GM23338 (cell line): ENCODE results near the gene PITX1. TPM values are rescaled to one million over a fixed set of nuclear protein-coding genes. Genes with fewer than 3 reads are reported as not detected.
"Not testable (repeated sequence)": the region's sequence is repeated elsewhere in the genome, so short reads cannot be mapped to it uniquely, and the experiment has no call there.

Experiments
- ATAC-seq: fragments of 200-7000 bp; cut with Tn5 transposase; 3 replicates; pipeline ENCODE4 v1.9.1; 2020
- DNase-seq: peaks from one replicate; pipeline ENCODE4 v3.0.0-alpha.2; 2015; ENCODE audit warnings: low spot score
- H2AFZ ChIP-seq: fragments of 200-600 bp; sonication (generic); 2 replicates; pipeline ENCODE4 v1.8.0; 2016; ENCODE audit warnings: antibody characterized with exemption, mild to moderate bottlenecking, moderate library complexity
- H3F3A ChIP-seq: fragments of 200-600 bp; sonication (generic); replicated peaks from 2 replicates; pipeline ENCODE4 v1.8.0; 2017; ENCODE audit warnings: antibody characterized with exemption, mixed run types, low read depth
- H3K27ac ChIP-seq: fragments of 200-600 bp; sonication (generic); 2 replicates; pipeline ENCODE4 v1.6.1; 2016; ENCODE audit warnings: low read depth
- H3K27me3 ChIP-seq: fragments of 200-600 bp; sonication (generic); 2 replicates; pipeline ENCODE4 v1.8.0; 2016; ENCODE audit warnings: mild to moderate bottlenecking, mixed run types, moderate library complexity; ENCODE audit not compliant: insufficient read depth
- H3K36me3 ChIP-seq: fragments of 200-600 bp; sonication (generic); 2 replicates; pipeline ENCODE4 v1.8.0; 2016; ENCODE audit warnings: mild to moderate bottlenecking; ENCODE audit not compliant: insufficient read depth
- H3K4me1 ChIP-seq: fragments of 200-600 bp; sonication (generic); 2 replicates; pipeline ENCODE4 v1.8.0; 2016; ENCODE audit warnings: mild to moderate bottlenecking, moderate library complexity; ENCODE audit not compliant: insufficient read depth
- H3K4me2 ChIP-seq: fragments of 200-600 bp; sonication (generic); 2 replicates; pipeline ENCODE4 v1.7.1; 2017; ENCODE audit warnings: mixed run types
- H3K4me3 ChIP-seq: fragments of 200-600 bp; sonication (generic); 2 replicates; pipeline ENCODE4 v1.6.1; 2016; ENCODE audit warnings: mixed run types
- H3K79me2 ChIP-seq: fragments of 200-600 bp; sonication (generic); replicated peaks from 2 replicates; pipeline ENCODE4 v1.8.0; 2017; ENCODE audit warnings: mild to moderate bottlenecking; ENCODE audit not compliant: insufficient read depth
- H3K9me2 ChIP-seq: fragments of 200-600 bp; sonication (generic); 2 replicates; pipeline ENCODE4 v1.8.0; 2017; ENCODE audit not compliant: insufficient read depth
- H4K20me1 ChIP-seq: fragments of 200-600 bp; sonication (generic); replicated peaks from 2 replicates; pipeline ENCODE4 v1.8.0; 2017; ENCODE audit warnings: mild to moderate bottlenecking; ENCODE audit not compliant: insufficient read depth
- H3K27ac Mint-ChIP-seq: 2 replicates; pipeline ENCODE4 v1.8.0; 2020; ENCODE audit warnings: inconsistent platforms, mild to moderate bottlenecking, moderate library complexity, mixed read lengths
- H3K27me3 Mint-ChIP-seq: 3 replicates; pipeline ENCODE4 v1.8.0; 2022; ENCODE audit warnings: low read depth, mild to moderate bottlenecking, moderate library complexity, mixed read lengths, inconsistent platforms; ENCODE audit not compliant: insufficient read depth, poor library complexity
- H3K36me3 Mint-ChIP-seq: 3 replicates; pipeline ENCODE4 v1.8.0; 2021; ENCODE audit warnings: low read depth, mild to moderate bottlenecking, inconsistent platforms, moderate library complexity, mixed read lengths
- H3K4me1 Mint-ChIP-seq: 3 replicates; pipeline ENCODE4 v1.8.0; 2020; ENCODE audit warnings: mild to moderate bottlenecking, inconsistent platforms, mixed read lengths
- H3K4me3 Mint-ChIP-seq: 3 replicates; pipeline ENCODE4 v1.8.0; 2021; ENCODE audit warnings: moderate library complexity, mild to moderate bottlenecking, inconsistent platforms, mixed read lengths
- H3K9me3 Mint-ChIP-seq: 3 replicates; pipeline ENCODE4 v1.8.0; 2020; ENCODE audit warnings: moderate library complexity, mild to moderate bottlenecking, inconsistent platforms, mixed read lengths
- CREB1 ChIP-seq: fragments of 250-450 bp; sonication (Bioruptor Pico); IDR thresholded peaks from 2 replicates; pipeline ENCODE4 v1.5.0; 2020; ENCODE audit warnings: low read depth, mild to moderate bottlenecking, moderate library complexity
- CTCF ChIP-seq, 2 experiments: fragments of 200-600 bp in 1 of 2; sonication (generic) in 1 of 2; conservative IDR thresholded peaks; 2 replicates each; pipeline versions ENCODE4 v1.5.1 to v1.6.1; 2016 to 2017; ENCODE audit warnings: antibody characterized with exemption in 2 of 2, low read depth in 2 of 2, mild to moderate bottlenecking in 2 of 2, moderate library complexity in 1 of 2
- EZH2 ChIP-seq: fragments of 200-600 bp; sonication (generic); IDR thresholded peaks from one replicate; pipeline ENCODE4 v1.8.0; 2017; ENCODE audit warnings: antibody characterized with exemption, mild to moderate bottlenecking, low read depth; ENCODE audit not compliant: unreplicated experiment
- JUNB ChIP-seq: IDR thresholded peaks from one replicate; pipeline ENCODE4 v1.6.1; 2016; ENCODE audit warnings: antibody characterized with exemption; ENCODE audit not compliant: unreplicated experiment
- NANOG ChIP-seq: IDR thresholded peaks from 2 replicates; pipeline ENCODE4 v1.6.1; 2016; ENCODE audit warnings: antibody characterized with exemption, borderline replicate concordance
- POLR2AphosphoS5 ChIP-seq: IDR thresholded peaks from 2 replicates; pipeline ENCODE4 v1.6.1; 2016; ENCODE audit warnings: antibody characterized with exemption, low read depth
- REST ChIP-seq: IDR thresholded peaks from one replicate; pipeline ENCODE4 v1.6.1; 2018; ENCODE audit warnings: antibody characterized with exemption; ENCODE audit not compliant: unreplicated experiment
- STAT1 ChIP-seq: IDR thresholded peaks from one replicate; pipeline ENCODE4 v1.6.1; 2016; ENCODE audit warnings: antibody characterized with exemption; ENCODE audit not compliant: unreplicated experiment
- ZNF114 ChIP-seq: fragments of 250-450 bp; sonication (Bioruptor Pico); IDR thresholded peaks from 2 replicates; pipeline ENCODE4 v1.5.0; 2020; ENCODE audit warnings: mild to moderate bottlenecking, moderate library complexity
- ZNF331 ChIP-seq: fragments of 250-450 bp; sonication (Bioruptor Pico); IDR thresholded peaks from 2 replicates; pipeline ENCODE4 v1.5.0; 2020; ENCODE audit warnings: low read depth, mild to moderate bottlenecking, moderate library complexity
- polyA plus RNA-seq: library from polyadenylated mRNA; unstranded; fragments of >200 nt; fragmentation: Nextera tagmentation; extraction: Ambion mirVana; gene quantifications from 2 replicates; pipeline ENCODE4 v1.2.1, GENCODE V29; 2016
- total RNA-seq: library from RNA; depleted of rRNA; stranded (reverse); fragments of >200 nt; shearing (Covaris generic); gene quantifications from 2 replicates; pipeline ENCODE4 v1.2.3, GENCODE V29; 2014

The PITX1 gene
- total and polyA plus RNA-seq, 2 experiments from 2014 or later = not detected

GRCh38 chr5:134998068-134998467 is 36.0 kb downstream of the PITX1 start:
- not testable (repeated sequence) for H3K9me2 ChIP-seq, H2AFZ ChIP-seq, H3K27me3 Mint-ChIP-seq, H3K79me2 ChIP-seq, H3K27me3 ChIP-seq, H3K27ac Mint-ChIP-seq, H3K4me2 ChIP-seq, H3K4me1 ChIP-seq, H3F3A ChIP-seq, H3K4me1 Mint-ChIP-seq, ATAC-seq, H3K4me3 ChIP-seq, DNase-seq, H3K36me3 Mint-ChIP-seq, H4K20me1 ChIP-seq, H3K4me3 Mint-ChIP-seq, H3K36me3 ChIP-seq, H3K9me3 Mint-ChIP-seq, H3K27ac ChIP-seq

GRCh38 chr5:134997015-134997414 is 37.0 kb downstream of the PITX1 start:
- DNase-seq = no peak
- Mint-ChIP-seq H3K4me3 (no peak overlapping the region), H3K4me1 (no peaks in the 10 kb centered on the region; the same call in 1 of the 3 replicates), H3K27ac (no peak overlapping the region), H3K36me3 (no peaks in the 10 kb centered on the region), H3K27me3 (peaks cover 3% of the 10 kb centered on the region), H3K9me3 (no peaks in the 10 kb centered on the region; the same call in 2 of the 3 replicates)
- no peaks in the 10 kb centered on the region for H3K36me3 ChIP-seq
- H2AFZ ChIP-seq = no peak overlapping the region
- no peaks in the 10 kb centered on the region for H3K79me2 ChIP-seq
- no peaks in the 10 kb centered on the region for H3K9me2 ChIP-seq
- TF ChIP-seq STAT1 = no peak
- no peak for TF ChIP-seq NANOG
- TF ChIP-seq ZNF114 (CRISPR knock-in tag) = no peak
- TF ChIP-seq CTCF (conservative IDR thresholded peaks at IDR 0.05; ENCODE audit: low read depth in 2 of 2) = no peak
- TF ChIP-seq CREB1 = no peak
- no peak for TF ChIP-seq REST
- no peak for TF ChIP-seq JUNB
- TF ChIP-seq ZNF331 = no peak
- TF ChIP-seq POLR2AphosphoS5 = no peak
- no peak for TF ChIP-seq EZH2
- ATAC-seq = no peak
- no peaks in the 10 kb centered on the region for H3K27me3 ChIP-seq
- no peak overlapping the region for H3K4me2 ChIP-seq
- H3F3A ChIP-seq = no peaks in the 10 kb centered on the region
- H3K27ac ChIP-seq = no peak overlapping the region
- H3K4me3 ChIP-seq = no peak overlapping the region
- H3K4me1 ChIP-seq = peaks cover 4% of the 10 kb centered on the region; the same call in 1 of the 2 replicates
- H4K20me1 ChIP-seq = no peaks in the 10 kb centered on the region
